ENCODE measurements around the gene AGO1.

Gene AGO1

DNA sequence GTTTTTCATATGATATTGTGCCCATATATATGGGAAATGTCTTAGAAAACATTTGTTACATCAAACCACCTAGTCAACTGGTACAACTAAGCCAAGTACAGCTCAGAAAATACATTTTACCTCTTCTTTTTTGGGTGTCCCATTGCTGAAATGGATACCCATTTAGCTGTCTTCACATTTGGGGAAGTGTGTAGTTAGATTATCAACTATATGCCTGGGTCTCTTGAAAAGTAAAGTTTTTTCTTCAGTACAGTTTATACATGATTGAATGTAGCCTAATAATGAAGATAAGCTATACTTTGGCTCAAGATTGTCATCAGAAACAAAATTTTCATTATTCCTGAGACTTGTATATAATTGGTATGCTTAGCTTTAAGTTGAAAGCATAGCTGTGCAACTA is 49.9 kb downstream of the AGO1 start:
- peak overlapping the region; percentile 61 for H3K4me2 ChIP-seq (ENCODE audit: low read length)
- no peaks in the 10 kb centered on the region for H3K9me2 ChIP-seq (replicated peaks; ENCODE audit: control insufficient read depth, low read length)
- no peaks in the 10 kb centered on the region for H3K27me3 ChIP-seq (ENCODE audit: control insufficient read depth, low read length)
- TF ChIP-seq EZH2phosphoT487 (IDR thresholded peaks at IDR 0.05; ENCODE audit: borderline replicate concordance, low read length), result no peak
- TF ChIP-seq, protein P1, sequence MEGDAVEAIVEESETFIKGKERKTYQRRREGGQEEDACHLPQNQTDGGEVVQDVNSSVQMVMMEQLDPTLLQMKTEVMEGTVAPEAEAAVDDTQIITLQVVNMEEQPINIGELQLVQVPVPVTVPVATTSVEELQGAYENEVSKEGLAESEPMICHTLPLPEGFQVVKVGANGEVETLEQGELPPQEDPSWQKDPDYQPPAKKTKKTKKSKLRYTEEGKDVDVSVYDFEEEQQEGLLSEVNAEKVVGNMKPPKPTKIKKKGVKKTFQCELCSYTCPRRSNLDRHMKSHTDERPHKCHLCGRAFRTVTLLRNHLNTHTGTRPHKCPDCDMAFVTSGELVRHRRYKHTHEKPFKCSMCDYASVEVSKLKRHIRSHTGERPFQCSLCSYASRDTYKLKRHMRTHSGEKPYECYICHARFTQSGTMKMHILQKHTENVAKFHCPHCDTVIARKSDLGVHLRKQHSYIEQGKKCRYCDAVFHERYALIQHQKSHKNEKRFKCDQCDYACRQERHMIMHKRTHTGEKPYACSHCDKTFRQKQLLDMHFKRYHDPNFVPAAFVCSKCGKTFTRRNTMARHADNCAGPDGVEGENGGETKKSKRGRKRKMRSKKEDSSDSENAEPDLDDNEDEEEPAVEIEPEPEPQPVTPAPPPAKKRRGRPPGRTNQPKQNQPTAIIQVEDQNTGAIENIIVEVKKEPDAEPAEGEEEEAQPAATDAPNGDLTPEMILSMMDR (IDR thresholded peaks at IDR 0.05; ENCODE audit: low read depth, low read length, poor library complexity, severe bottlenecking), result no peak
- peaks cover 66% of the 10 kb centered on the region for H3K79me2 ChIP-seq (ENCODE audit: control insufficient read depth, low read length)
- H3F3A ChIP-seq (ENCODE audit: control insufficient read depth, insufficient read depth), result peaks cover 11% of the 10 kb centered on the region
- no peak overlapping the region for H3K27ac ChIP-seq (ENCODE audit: low read depth, low read length)
- H3K4me3 ChIP-seq (ENCODE audit: low read length), result peak overlapping the region; percentile 80
- H4K20me1 ChIP-seq (ENCODE audit: control insufficient read depth, insufficient read depth, low read depth, low read length), result no peaks in the 10 kb centered on the region
- H3K9me3 ChIP-seq (ENCODE audit: control insufficient read depth, insufficient read depth, low read length), result no peaks in the 10 kb centered on the region
- H3K36me3 ChIP-seq (ENCODE audit: control insufficient read depth, low read length), result 0 out of 2 replicates have a peak, but pooled peaks cover 3% of the 10 kb centered on the region
- H3K4me1 ChIP-seq (ENCODE audit: control insufficient read depth, low read length), result peaks cover 48% of the 10 kb centered on the region

DNA sequence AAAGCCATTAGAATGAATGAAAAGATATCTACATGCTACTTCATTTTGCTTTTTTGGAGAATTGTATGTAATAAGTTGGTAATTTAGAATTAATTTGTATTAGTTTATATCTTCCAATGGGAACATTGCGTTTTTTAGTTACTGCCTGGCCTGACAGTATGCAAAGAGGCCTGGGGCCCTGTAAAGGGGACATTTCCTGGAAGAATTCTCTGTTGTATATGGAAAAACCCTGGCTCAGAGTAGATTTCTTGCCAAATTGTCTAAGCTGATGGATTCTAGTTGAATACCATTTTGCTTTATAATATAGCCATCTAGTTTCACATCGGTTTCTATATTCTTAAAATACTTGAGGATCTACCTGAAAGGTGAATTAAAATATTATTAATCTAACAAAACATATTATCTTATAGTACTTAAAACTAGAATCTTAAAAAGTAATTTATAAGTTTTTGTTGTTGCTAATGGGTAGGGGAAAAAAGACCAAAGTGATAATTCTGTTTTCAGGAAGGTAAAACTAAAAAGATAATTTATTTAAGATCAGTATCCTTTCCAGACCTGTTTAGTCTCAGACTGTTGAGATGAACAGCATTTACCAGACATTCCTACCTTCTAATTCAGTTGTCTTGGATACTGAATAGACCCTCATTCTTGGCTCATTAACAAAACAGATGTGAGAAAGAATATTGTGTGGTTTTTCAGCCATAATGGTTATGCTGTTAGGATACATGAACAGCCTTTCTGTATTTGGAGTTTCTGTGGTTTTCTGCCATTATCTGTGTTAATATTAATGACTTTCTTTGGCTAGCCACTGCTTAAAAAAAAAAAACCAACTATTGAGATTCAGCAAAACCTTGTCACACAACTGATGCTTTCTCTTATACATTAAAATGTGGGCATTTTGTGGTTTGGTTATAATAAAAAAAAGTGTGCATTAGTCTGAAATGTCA is 52.7 kb downstream of the AGO1 start:
- H3K4me2 ChIP-seq (ENCODE audit: low read length), result 0 out of 2 replicates have a peak overlapping the region, but pooled peaks have one; percentile 18
- peaks cover 38% of the 10 kb centered on the region for H3K4me1 ChIP-seq (ENCODE audit: control insufficient read depth, low read length)
- H3K27me3 ChIP-seq (ENCODE audit: control insufficient read depth, low read length), result no peaks in the 10 kb centered on the region

DNA sequence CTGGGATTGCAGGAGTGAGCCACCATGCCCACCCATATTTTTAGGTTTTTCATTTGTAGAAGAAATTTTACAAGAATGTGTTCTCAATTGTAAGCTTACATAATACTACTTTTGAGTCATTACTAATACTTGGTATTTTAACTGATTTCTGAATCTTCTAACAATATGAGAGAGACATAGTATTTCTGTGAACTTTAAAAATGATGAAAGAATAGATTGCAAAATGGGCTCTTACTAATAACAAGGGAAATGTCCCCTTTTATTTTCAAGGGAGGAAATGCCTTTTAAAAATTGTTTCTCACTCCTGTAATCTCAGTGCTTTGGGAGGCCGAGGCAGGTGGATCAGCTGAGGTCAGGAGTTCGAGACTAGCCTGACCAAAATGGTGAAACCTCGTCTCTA is 53.8 kb downstream of the AGO1 start:
- Histone ChIP-seq H3K79me2 (ENCODE audit: control insufficient read depth, low read length) (peaks cover 98% of the 10 kb centered on the region), H3K27ac (ENCODE audit: low read depth, low read length) (no peak overlapping the region), H3K36me3 (ENCODE audit: control insufficient read depth, low read length) (peaks cover 5% of the 10 kb centered on the region; the same call in 1 of the 2 replicates), H3K9me2 (replicated peaks; ENCODE audit: control insufficient read depth, low read length) (no peaks in the 10 kb centered on the region), H3K4me2 (ENCODE audit: low read length) (no peak overlapping the region), H3K9me3 (ENCODE audit: control insufficient read depth, insufficient read depth, low read length) (no peaks in the 10 kb centered on the region), H3K4me1 (ENCODE audit: control insufficient read depth, low read length) (peaks cover 41% of the 10 kb centered on the region), H4K20me1 (ENCODE audit: control insufficient read depth, insufficient read depth, low read depth, low read length) (no peaks in the 10 kb centered on the region), H3F3A (ENCODE audit: control insufficient read depth, insufficient read depth) (no peaks in the 10 kb centered on the region), H3K27me3 (ENCODE audit: control insufficient read depth, low read length) (no peaks in the 10 kb centered on the region), H3K4me3 (ENCODE audit: low read length) (no peak overlapping the region)
- TF ChIP-seq, protein P1 (IDR thresholded peaks at IDR 0.05; ENCODE audit: low read depth, low read length, poor library complexity, severe bottlenecking), result no peak
- TF ChIP-seq EZH2phosphoT487 (IDR thresholded peaks at IDR 0.05; ENCODE audit: borderline replicate concordance, low read length), result no peak

More for the DNA sequence above, 52.7 kb downstream of the AGO1 start:
- no peak overlapping the region for H3K27ac ChIP-seq (ENCODE audit: low read depth, low read length)
- no peaks in the 10 kb centered on the region for H4K20me1 ChIP-seq (ENCODE audit: control insufficient read depth, insufficient read depth, low read depth, low read length)
- peaks cover 5% of the 10 kb centered on the region; the same call in 1 of the 2 replicates for H3K36me3 ChIP-seq (ENCODE audit: control insufficient read depth, low read length)
- H3K79me2 ChIP-seq (ENCODE audit: control insufficient read depth, low read length), result peaks cover 92% of the 10 kb centered on the region
- no peak overlapping the region; the same call in 1 of the 2 replicates for H3K4me3 ChIP-seq (ENCODE audit: low read length)
- H3K9me3 ChIP-seq (ENCODE audit: control insufficient read depth, insufficient read depth, low read length), result no peaks in the 10 kb centered on the region
- no peaks in the 10 kb centered on the region for H3F3A ChIP-seq (ENCODE audit: control insufficient read depth, insufficient read depth)
- no peaks in the 10 kb centered on the region for H3K9me2 ChIP-seq (replicated peaks; ENCODE audit: control insufficient read depth, low read length)
- no peak for TF ChIP-seq EZH2phosphoT487 (IDR thresholded peaks at IDR 0.05; ENCODE audit: borderline replicate concordance, low read length)
- TF ChIP-seq, protein P1 (IDR thresholded peaks at IDR 0.05; ENCODE audit: low read depth, low read length, poor library complexity, severe bottlenecking), result no peak
